T47D (cell line): Measurements from ENCODE around the gene DIPK1B.
A peak's percentile ranks its signal among the peaks of the same experiment; 100 is the strongest.

Experiments used
- DNase-seq, 2 experiments: peaks; one replicate each; pipeline versions ENCODE4 v3.0.0 to v3.0.0-alpha.2; 2011 to 2012; ENCODE audit warnings: low read depth in 1 of 2, low spot score in 1 of 2
- JUND ChIP-seq: IDR thresholded peaks from 2 replicates; pipeline ENCODE4 v1.6.1; 2012; ENCODE audit warnings: low read depth
- in situ Hi-C: cut with HindIII; loops from 2 replicates; pipeline ENCODE4 v1.10.0; 2016; ENCODE audit warnings: low sequenced_read_pairs, low pct_unique_long_range_greater_than_20kb

Gene DIPK1B

DNA sequence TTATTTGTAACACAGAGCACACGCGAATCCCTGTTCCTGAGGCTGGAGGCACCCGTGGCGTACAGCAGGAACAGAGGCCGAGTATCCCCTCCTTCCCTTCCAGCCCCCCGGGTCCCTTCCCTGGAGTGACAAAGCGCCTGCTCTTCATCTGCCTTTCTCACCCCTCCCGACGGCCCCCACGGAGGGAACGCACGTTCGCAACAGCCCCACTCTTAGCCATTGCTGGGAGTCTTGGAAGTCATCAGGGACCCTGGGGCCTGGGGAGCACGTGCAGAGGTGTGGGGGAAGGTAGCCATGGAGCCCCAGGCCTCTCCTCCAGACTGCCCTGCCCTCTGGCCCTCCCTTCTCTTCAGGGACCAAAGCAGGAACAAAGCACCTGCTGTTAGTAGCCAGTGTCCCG is 27.6 kb upstream of the DIPK1B start:
- no peak for DNase-seq
- in situ Hi-C loops: no loop called here
- no peak for TF ChIP-seq JUND

DNA sequence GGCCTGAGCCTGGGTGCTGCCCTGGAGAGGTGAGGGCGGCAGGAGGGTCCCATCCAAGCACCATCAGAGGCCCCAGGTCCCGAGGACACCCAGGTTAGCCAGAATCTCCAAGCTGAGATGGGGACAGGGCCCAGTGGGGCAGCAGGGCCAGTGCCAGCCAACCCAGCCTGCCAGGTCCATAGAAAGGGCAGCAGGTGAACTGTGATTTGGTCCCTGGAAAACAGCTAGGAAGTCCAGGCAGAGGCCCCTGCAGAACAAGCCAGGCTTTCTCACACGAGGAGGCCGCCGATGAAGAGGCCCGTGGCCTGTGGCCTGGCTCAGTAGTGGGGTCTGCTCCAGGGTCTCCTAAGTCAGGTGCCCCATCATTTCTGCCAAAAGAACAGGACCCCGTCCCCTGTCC is 27.2 kb upstream of the DIPK1B start:
- no peak for DNase-seq
- no peak for TF ChIP-seq JUND
- in situ Hi-C loops: no loop called here

DNA sequence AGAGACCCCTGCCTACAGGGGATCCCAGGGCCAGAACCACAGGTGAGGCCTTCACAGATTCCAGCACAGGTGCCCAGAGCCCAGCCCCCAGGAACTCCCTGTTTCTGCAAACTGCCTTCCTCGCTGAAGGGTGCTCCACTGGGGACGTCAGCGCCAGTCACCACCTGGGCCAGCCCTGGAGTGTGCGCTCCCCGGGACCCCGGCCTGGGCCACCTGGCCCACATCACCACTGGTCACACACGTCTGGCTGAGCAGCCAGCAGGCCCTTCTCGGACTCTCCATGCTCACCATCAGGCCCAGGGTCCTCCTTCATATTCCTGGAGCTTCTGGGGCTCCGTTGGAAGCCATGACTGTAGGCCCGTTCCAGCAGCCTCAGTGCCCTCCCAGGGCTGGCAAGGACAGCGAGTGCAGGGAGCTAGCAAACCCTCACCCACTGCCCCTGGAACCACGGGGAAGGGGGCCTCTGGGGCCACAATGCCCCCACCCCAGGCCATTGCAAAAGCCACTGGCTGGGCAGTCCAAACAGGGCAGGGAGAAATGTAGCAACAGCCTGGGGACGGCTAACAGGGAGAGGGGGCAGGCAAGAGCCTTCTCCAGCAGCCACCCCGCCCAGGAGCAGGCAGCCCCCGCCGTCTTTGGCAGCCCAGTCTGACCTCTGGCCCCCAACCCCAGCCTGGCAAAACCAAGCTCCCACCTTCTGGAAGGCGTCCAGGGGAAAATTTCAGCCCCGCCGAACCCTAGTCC is 26.4 kb upstream of the DIPK1B start:
- DNase-seq: no peak
- in situ Hi-C loops: no loop called here
- TF ChIP-seq JUND: no peak

DNA sequence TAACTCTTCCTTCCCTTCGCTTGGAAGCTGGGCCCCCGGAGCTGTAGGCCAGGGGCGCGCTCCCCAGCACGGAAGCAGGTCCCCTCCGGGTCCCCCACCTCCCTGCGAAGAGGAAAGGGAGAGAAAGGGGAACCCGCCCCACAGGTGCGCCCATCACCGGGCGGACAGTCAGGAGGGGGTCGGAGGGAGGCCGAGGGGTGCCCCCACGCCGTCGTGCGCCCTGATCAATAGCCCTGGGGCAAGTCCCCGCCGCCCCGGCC is 25.9 kb upstream of the DIPK1B start:
- no peak for TF ChIP-seq JUND
- in situ Hi-C loops: no loop called here
- DNase-seq: no peak

DNA sequence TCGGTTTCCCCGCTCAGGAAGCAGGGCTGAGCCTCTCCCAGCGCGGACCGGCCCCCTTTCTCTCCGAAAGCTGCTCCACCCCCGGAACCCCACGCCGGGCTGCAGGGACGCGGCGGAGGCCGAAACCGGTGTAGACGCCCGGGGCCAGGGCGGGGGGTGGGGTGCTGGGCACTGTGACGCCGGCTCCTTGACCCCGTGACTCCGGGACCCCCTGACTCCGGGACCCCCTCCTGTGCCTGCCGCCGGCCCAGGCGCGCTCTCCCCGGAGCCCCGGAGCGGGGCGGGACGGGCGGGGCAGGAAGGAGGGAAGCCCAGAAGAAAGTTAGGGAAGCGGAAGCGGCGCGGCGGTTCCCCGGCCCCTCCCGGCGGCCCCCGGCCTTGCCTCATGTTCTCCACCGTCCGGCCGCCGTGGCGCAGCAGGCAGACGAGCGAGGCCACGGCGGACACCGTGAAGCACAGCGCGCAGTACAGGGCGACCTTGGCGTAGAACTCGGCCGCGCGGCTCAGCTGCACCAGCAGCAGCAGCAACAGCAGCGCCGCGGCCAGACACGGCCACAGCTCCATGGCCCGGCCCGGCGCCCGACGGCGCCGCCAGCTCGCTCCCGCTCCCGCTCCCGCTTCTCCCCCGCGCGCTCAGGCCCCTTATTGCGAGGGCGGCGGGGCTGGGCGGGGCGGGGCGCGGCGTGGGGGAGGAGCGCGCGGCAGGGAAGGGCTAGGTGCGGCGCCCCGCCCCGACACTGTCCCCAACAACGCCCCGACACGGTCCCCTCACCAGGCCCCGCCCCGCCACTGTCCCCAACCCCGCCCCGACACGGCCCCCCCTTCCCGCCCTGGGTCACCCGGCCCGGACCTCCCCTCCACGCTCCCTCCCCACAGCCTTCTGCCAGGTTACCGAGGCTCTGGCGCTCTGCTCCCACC is 25.3 kb upstream of the DIPK1B start, which contains the start of gene AGPAT2:
Gene AGPAT2, minus strand, starts transcription at position 664 of the 918 bp plus-strand sequence. Its CDS starts 100 bp downstream, at position 564.
- TF ChIP-seq JUND: no peak
- DNase-seq: peak; percentile 89 to 97
- in situ Hi-C loops: no loop called here

DNA sequence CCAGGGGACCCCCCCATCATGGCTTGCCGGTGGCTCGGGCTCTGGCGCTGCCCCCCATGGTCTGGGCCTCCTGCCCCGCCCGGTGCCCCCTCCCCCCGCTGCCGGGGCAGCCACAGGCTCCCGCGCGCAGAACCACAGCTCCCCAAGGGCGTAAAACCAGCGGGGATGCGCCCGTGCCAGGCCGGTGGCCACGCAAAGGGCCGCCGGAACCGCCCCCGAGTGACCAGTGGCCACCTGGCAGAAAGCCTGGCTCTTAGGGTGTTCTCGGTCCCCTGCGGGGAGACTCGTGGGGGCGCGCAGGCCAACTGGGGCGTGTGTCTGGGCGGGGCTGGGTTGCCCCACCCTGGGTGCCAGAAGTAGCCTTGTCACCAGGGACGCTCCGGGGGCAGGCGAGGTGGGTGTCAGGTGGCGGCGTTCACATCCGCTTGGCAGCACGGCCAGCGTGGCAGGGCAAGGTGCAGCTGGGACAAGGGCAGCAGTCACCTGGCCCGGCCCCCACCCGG is 24.6 kb upstream of the DIPK1B start:
- TF ChIP-seq JUND: no peak
- in situ Hi-C loops: no loop called here
- no peak for DNase-seq

DNA sequence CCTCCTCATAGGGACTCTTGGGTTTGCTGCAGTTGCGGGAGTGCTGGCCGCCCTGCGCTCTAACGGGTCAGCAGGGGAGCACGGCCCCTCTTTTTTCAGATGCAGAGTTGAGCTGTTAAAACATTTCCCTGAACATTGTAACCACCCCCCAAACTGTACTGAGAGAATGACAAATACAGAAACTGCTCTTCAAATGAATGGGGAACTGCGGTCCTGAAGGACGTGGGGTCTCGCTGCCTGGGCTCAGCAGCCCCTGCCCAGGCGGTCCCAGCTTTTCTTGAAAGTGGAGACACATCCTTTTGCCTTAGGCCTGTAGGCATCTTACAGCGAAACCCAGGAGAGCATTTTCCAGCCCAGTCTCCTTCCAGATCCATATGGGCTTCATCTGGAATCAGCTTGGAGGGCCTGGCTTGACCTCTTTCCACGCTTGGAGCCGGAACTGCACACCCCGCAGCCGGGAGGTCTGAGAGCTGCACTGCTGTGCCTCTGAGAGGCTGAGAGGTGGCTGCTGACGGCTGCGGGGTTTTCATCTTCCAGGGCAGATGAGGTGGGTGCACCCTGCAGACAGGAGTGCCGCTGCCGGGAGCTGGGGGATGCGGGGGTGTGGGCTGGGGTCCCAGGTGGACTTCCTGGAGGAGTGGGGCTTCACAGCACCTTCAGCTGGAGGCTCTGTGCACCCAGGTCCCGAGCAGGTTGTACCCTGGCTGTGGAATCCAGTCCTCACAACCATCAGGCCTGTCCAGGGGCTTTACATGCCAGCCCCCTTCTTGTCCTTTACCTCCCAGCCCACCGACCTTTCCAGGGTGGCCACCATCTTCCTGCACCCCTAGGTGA is 23.9 kb upstream of the DIPK1B start:
- TF ChIP-seq JUND: no peak
- in situ Hi-C loops: no loop called here
- DNase-seq: no peak

DNA sequence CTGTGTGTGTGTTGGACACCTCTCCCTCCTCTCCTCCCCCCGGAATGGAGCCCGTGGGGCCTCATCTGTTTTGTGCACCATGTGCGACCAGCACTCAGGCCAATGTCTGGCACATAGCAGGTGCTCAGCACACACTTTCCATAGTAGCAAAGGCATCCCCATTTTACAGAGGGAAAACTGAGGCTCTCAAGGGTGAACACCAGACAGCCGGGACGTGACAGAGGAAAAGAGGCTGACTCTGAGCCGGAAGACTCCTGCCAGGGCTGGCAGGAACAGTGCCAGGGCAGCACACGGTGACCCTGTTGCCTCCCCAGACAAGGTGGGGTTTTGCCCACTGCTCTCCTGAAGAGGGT is 23.3 kb upstream of the DIPK1B start:
- DNase-seq: no peak
- in situ Hi-C loops: no loop called here
- no peak for TF ChIP-seq JUND

DNA sequence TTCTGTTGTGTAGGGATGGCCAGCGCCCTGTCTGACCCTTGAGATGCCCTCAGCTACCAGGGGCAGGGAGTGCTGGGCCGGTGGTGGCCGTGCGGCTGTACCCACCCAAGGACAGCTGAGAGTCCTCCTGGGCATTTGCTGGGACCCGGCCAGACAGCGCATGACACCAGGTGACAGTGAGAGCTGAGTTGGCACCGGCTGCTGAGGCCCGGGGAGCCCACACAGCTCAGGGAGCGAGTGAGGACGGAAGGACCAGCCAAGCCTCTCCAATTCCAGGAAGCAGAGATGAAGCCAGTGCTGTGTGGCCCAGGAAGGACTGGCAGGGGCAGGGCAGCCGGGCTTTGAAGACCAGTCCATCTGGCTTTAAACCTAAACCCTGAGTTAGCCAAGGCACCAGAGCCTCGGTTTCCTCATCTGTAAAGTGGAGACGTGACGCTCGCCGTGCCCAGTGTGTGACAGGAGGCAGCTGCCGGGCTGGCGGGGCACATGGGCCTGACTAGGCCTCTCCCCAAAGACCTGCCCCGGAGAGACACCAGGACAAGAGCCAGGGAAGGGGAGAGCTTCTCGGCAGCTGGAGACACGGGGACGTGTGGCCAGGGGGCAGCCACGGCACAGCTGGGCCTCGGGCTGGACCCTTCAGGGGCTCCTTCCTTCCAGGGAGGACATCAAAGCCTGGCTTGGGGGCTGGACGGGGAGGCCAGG is 22.1 kb upstream of the DIPK1B start:
- DNase-seq: no peak
- in situ Hi-C loops: no loop called here
- no peak for TF ChIP-seq JUND

DNA sequence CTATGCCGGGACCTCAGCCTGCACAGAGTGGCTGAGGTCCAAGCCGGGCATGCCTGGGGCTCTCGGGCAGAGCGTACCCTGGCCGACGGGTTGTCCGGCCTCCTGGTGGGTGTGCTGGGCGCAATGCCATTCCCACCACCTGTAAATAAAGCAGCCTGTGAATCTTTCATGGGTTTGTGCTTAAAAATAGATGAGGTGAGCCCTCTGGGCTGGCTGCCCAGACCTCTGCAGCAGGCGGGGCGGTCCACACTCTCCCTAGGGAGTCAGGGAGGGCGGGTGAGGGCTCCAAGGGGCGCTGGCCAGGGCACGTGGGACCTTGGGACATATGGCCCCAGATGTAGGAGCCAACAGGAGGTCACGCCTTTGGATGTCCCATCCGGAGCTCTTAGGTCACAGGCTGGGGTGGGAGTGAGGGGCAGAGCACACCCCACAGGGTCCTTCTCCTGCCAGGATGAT is 21.5 kb upstream of the DIPK1B start:
- no peak for TF ChIP-seq JUND
- in situ Hi-C loops: no loop called here
- no peak for DNase-seq

DNA sequence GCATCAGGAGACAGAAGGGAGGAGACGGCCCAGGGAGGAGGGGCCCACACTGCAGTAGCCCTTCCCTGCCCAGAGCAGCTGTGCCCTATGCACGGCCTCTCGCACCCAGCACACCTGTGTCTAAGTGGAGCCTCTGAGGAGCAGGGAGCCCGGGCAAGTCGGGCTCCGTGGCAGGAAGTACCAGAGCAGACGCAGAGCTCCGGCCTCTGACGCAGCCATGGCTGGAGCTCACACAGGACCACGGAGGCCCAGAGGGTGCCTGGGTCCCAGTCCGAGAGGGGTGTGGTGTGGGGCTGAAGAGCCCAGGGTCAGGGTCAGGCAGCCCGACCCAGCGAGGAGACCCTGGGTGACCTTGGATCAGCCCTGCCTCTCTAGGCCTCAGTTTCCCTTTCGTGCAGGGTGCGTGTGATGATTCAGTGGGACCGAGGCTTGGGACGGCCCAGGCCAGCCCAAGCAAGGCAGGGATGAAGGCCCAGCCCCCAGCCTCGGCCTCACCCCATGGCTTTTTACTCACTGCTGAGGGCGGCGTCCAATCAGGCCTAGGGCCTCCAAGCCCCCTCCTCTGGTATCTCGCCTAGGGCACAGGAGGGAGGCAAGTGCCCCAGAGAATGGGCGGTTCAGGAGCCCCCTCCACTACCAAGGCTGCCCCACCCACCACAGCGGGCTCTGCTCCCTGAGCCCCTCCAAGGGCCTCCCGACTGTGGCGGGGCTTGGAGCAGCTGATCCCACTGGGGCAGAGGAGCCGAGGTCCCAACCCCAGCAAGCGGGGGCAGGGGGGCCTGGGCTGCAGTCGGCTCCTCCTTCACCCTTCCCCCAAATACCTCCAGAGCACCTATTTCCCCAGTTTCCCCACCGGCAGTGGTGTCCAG is 20.8 kb upstream of the DIPK1B start:
- DNase-seq: no peak
- no peak for TF ChIP-seq JUND
- in situ Hi-C loops: no loop called here
